Measurements from ENCODE around the gene MARCHF10.

Gene MARCHF10

DNA sequence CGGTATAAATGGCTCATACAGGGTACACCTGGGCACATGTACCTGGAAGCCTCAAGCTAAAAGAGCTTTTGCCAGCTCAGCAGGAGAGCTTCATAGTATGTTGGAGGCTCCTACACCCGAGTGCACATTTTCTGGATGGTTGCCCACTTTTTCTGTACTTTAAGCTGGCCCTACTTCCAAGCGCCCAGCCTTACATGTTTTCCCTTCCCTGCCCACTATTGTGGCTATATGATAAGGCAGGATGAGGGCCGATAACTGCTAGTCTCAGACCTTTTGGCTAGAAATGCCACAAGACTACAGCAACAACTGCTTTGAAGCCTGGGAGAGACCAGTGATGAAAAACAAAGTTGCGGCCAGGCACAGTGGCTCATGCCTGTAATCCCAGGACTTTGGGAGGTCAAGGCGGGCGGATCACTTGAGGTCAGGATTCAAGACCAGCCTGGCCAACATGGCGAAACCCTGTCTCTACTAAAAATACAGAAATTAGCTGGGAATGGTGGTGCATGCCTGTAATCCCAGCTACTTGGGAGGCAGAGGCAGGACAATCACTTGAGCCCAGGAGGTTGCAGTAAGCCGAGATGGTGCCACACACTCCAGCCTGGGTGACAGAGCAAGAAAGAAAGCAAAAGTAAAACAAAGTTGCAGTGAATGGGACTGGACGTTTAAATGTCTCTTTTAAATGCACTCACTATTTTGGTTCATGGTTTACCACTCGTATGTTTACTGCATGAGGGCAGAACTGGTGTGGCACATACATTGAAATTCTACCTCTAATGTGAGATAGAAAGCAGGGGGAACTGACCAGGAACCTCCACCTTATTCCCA, 14.2 kb upstream of the MARCHF10 start:
- Histone ChIP-seq H3K36me3 (no peaks in the 10 kb centered on the region), H3K27me3 (no peaks in the 10 kb centered on the region), H3K4me3 (ENCODE audit: low read depth, low read length) (no peak overlapping the region), H3K4me1 (peaks cover 38% of the 10 kb centered on the region), H3K9me3 (no peaks in the 10 kb centered on the region)
- DNase-seq: no peak
- no peak for TF ChIP-seq CTCF (IDR thresholded peaks at IDR 0.05; ENCODE audit: low read depth, low read length)

DNA sequence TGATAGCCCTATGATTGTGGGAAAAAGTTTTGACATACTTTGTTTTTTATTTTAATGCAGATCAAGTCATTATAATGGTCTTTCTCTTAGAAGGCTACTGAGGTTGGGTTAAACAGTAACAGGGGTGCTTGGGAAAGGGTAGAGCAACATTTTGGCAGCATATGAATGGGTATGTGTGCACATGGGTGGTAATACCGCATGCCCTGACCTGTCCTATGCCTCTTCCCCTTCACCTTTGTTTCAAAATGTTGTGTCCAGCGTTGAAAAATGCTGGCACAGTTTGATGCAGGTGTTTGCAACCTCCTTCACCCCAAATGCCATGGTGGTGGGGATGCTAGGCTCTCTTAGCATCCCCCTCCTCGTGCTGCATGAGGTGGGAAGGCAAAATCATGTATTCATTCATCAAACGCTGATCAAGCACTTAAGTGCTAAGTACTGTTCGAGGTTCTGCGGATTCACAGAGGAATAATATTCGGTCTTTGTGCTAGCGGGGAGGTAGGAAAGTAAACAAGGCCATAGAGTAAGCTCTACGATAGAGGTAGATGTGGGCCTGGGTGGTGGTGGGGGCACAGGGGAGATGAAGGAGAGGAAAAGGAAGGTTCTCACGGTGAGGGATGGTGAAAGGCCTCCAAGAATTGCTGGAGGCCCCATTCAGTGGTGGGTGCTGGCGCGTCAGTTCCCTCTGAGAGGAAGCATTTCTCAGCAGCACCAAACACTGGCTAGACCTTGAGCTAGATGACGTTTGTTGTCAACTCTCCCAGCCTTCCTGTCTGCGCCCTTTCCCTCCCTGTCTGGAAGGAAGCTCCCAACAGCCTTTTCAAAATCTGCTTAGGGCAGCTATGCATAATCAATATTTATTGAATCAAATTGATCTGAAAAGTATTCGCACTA, 13.3 kb upstream of the MARCHF10 start:
- Histone ChIP-seq H3K9me3 (no peaks in the 10 kb centered on the region), H3K4me3 (ENCODE audit: low read depth, low read length) (no peak overlapping the region), H3K4me1 (peaks cover 35% of the 10 kb centered on the region), H3K27me3 (no peaks in the 10 kb centered on the region), H3K36me3 (no peaks in the 10 kb centered on the region)
- no peak for DNase-seq
- TF ChIP-seq CTCF (IDR thresholded peaks at IDR 0.05; ENCODE audit: low read depth, low read length): no peak

- Histone ChIP-seq H3K27me3 (no peaks in the 10 kb centered on the region), H3K4me1 (peaks cover 30% of the 10 kb centered on the region), H3K4me3 (ENCODE audit: low read depth, low read length) (no peak overlapping the region), H3K36me3 (no peaks in the 10 kb centered on the region), H3K9me3 (no peaks in the 10 kb centered on the region; the same call in 1 of the 2 replicates)
- DNase-seq: peak; percentile 69
- no peak for TF ChIP-seq CTCF (IDR thresholded peaks at IDR 0.05; ENCODE audit: low read depth, low read length)
These were observed 11.6 kb upstream of the MARCHF10 start for GRCh38 chr17:62819511-62820221.

DNA sequence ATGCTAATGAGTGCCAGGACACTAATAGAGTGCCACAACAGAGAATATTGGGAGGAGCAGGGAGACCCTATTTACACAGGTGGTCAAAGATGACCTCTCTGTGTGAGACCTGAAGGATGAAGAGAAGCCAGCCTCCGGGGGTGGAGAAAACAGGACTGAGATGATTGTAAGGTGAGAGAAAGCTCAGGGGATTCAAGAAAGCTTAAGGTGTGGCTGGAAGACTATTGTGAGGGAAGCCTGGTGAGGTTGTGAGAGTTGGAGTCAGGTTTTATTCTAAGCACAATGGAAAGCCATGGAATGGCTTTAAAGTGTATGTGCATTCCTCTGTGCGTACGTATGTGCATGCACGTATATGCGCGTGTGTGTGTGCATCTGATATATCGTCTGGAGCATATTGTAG, 10.4 kb upstream of the MARCHF10 start:
- H3K27me3 ChIP-seq: no peaks in the 10 kb centered on the region
- H3K4me1 ChIP-seq: peaks cover 28% of the 10 kb centered on the region
- DNase-seq: no peak
- H3K36me3 ChIP-seq: no peaks in the 10 kb centered on the region
- no peaks in the 10 kb centered on the region; the same call in 1 of the 2 replicates for H3K9me3 ChIP-seq
- no peak for TF ChIP-seq CTCF (IDR thresholded peaks at IDR 0.05; ENCODE audit: low read depth, low read length)
- no peak overlapping the region for H3K4me3 ChIP-seq (ENCODE audit: low read depth, low read length)

DNA sequence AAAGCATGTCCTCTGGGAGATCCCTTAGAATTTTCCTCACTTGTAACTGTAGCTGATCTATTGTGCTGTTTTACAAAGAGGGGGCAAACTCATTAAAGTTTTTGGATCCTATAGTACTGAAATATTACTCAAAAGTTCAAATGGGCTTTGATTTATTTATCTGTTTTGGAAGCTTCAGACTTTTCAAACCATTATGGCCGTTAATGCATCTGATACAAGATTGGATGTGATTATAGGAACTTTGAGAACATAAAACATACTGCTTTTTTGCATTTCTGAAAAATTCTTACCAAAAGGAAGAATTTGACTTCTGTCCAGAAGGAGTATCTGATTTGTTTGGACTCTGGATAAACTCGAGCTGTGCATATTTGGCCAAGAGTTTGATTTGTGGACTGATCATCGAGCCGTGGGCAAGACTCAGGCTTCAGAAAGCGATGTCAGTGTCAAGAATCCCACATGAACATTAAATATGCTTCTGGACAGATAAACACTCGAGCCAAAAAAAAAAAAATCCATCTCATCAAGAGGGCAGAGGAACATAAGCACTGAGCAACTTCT, 8.2 kb upstream of the MARCHF10 start:
- H3K4me3 ChIP-seq (ENCODE audit: low read depth, low read length): no peak overlapping the region
- no peak for DNase-seq
- H3K9me3 ChIP-seq: no peaks in the 10 kb centered on the region; the same call in 1 of the 2 replicates
- no peaks in the 10 kb centered on the region for H3K27me3 ChIP-seq
- no peaks in the 10 kb centered on the region; the same call in 1 of the 2 replicates for H3K36me3 ChIP-seq
- peaks cover 17% of the 10 kb centered on the region for H3K4me1 ChIP-seq
- no peak for TF ChIP-seq CTCF (IDR thresholded peaks at IDR 0.05; ENCODE audit: low read depth, low read length)
